H1 (cell line): ENCODE measurements around the gene MUC5AC. TPM values are rescaled to one million over a fixed set of nuclear protein-coding genes. Genes with fewer than 3 reads are reported as not detected.

ENCODE experiments used
- CTCF ChIA-PET: fragments of 300-600 bp; sonication (Branson Sonifier 250); formaldehyde crosslinking; loops from one replicate; lab custom pipeline; 2021; ENCODE audit not compliant: partially characterized antibody; lab: Charles Lee
- POLR2A ChIA-PET: fragments of 300-600 bp; sonication (Branson Sonifier 250); formaldehyde crosslinking; loops from one replicate; lab custom pipeline; 2021; ENCODE audit warnings: inconsistent platforms; ENCODE audit not compliant: partially characterized antibody; lab: Charles Lee
- DNase-seq, 2 experiments: peaks; one replicate each; pipeline versions ENCODE4 v3.0.0 to v3.0.0-alpha.2; 2010 to 2022; ENCODE audit warnings: low spot score in 2 of 2, low read depth in 1 of 2, mixed read lengths in 1 of 2
- FAIRE-seq: peaks from 2 replicates; lab custom pipeline; 2011; peaks lifted over from hg19 to GRCh38; lab: Jason Lieb, UNC
- H2AFZ ChIP-seq: 2 replicates; pipeline ENCODE4 v1.8.1; 2012; ENCODE audit warnings: low read length, inconsistent platforms
- H2AK5ac ChIP-seq: 2 replicates; pipeline ENCODE4 v1.6.1; 2013; ENCODE audit warnings: low read depth, low read length
- H2BK120ac ChIP-seq: replicated peaks from 2 replicates; pipeline ENCODE3; 2013; ENCODE audit warnings: low read depth, low read length, inconsistent platforms
- H2BK12ac ChIP-seq: 2 replicates; pipeline ENCODE4 v1.6.1; 2013; ENCODE audit warnings: low read depth, low read length
- H2BK15ac ChIP-seq: 2 replicates; pipeline ENCODE4 v1.6.1; 2013; ENCODE audit warnings: low read length
- H2BK20ac ChIP-seq: 2 replicates; pipeline ENCODE4 v1.6.1; 2013; ENCODE audit warnings: low read length
- H2BK5ac ChIP-seq: 2 replicates; pipeline ENCODE4 v1.6.1; 2013; ENCODE audit warnings: low read depth, low read length
- H3K14ac ChIP-seq: 2 replicates; pipeline ENCODE4 v1.6.1; 2013; ENCODE audit warnings: inconsistent platforms; ENCODE audit not compliant: insufficient read length
- H3K18ac ChIP-seq: 2 replicates; pipeline ENCODE4 v1.6.1; 2013; ENCODE audit warnings: low read length; ENCODE audit errors: extremely low read depth
- H3K23ac ChIP-seq: 2 replicates; pipeline ENCODE4 v1.6.1; 2013; ENCODE audit warnings: inconsistent platforms; ENCODE audit not compliant: insufficient read length
- H3K23me2 ChIP-seq: 2 replicates; pipeline ENCODE4 v1.6.1; 2013; ENCODE audit warnings: low read depth, low read length
- H3K27ac ChIP-seq: 2 replicates; pipeline ENCODE4 v1.6.1; 2011; ENCODE audit warnings: low read depth, low read length, inconsistent platforms
- H3K27me3 ChIP-seq, 4 experiments: replicated peaks in 1 of 4; 1 replicate in 1 of 4; 2 replicates in 3 of 4; pipeline versions ENCODE4 v1.6.1 to v1.8.1; 2011 to 2013; ENCODE audit warnings: low read length in 3 of 4, mild to moderate bottlenecking in 3 of 4, inconsistent platforms in 2 of 4, mixed read lengths in 2 of 4, moderate library complexity in 1 of 4; ENCODE audit not compliant: control insufficient read depth in 3 of 4, insufficient read depth in 3 of 4; ENCODE audit errors: extremely low read depth in 1 of 4
- H3K36me3 ChIP-seq, 4 experiments: 2 replicates each; pipeline versions ENCODE4 v1.6.1 to v1.8.1; 2011 to 2013; ENCODE audit warnings: mild to moderate bottlenecking in 4 of 4, low read length in 3 of 4, moderate library complexity in 2 of 4, control low read depth in 1 of 4, inconsistent platforms in 1 of 4; ENCODE audit not compliant: insufficient read depth in 4 of 4, control insufficient read depth in 2 of 4
- H3K4ac ChIP-seq: replicated peaks from 2 replicates; pipeline ENCODE3; 2013; ENCODE audit warnings: low read length, low read depth, mixed read lengths, inconsistent platforms; ENCODE audit not compliant: insufficient read length
- H3K4me1 ChIP-seq, 4 experiments: replicated peaks in 1 of 4; 1 replicate in 1 of 4; 2 replicates in 3 of 4; pipeline versions ENCODE4 v1.6.1 to v1.8.1; 2011 to 2013; ENCODE audit warnings: low read length in 3 of 4, inconsistent platforms in 2 of 4, mixed read lengths in 1 of 4; ENCODE audit not compliant: insufficient read depth in 4 of 4, control insufficient read depth in 3 of 4
- H3K4me2 ChIP-seq, 2 experiments: 2 replicates each; pipeline versions ENCODE4 v1.6.1 to v1.8.1; 2011 to 2013; ENCODE audit warnings: low read depth in 2 of 2, low read length in 2 of 2, control low read depth in 1 of 2, inconsistent platforms in 1 of 2, mild to moderate bottlenecking in 1 of 2; ENCODE audit not compliant: insufficient read depth in 1 of 2
- H3K4me3 ChIP-seq, 4 experiments: fragments of 200-600, 300-600 bp in 1 of 4; sonication (generic), shearing (Covaris generic), sonication (Bioruptor Twin) in 1 of 4; 2 replicates each; pipeline versions ENCODE4 v1.5.1 to v1.8.1; 2011 to 2016; ENCODE audit warnings: low read length in 4 of 4, low read depth in 3 of 4, control low read depth in 2 of 4, inconsistent platforms in 2 of 4, mild to moderate bottlenecking in 2 of 4, mixed read lengths in 1 of 4, moderate library complexity in 1 of 4; ENCODE audit not compliant: insufficient read depth in 2 of 4; ENCODE audit errors: extremely low read depth in 1 of 4
- H3K56ac ChIP-seq: replicated peaks from 2 replicates; pipeline ENCODE3; 2013; ENCODE audit warnings: low read depth, mild to moderate bottlenecking, mixed read lengths, low read length, inconsistent platforms; ENCODE audit not compliant: insufficient read length
- H3K79me1 ChIP-seq: 2 replicates; pipeline ENCODE4 v1.6.1; 2013; ENCODE audit warnings: low read depth, low read length, control low read depth
- H3K79me2 ChIP-seq, 2 experiments: 2 replicates each; pipeline versions ENCODE4 v1.6.1 to v1.8.1; 2012 to 2013; ENCODE audit warnings: low read length in 2 of 2, mild to moderate bottlenecking in 2 of 2, inconsistent platforms in 1 of 2; ENCODE audit not compliant: insufficient read depth in 2 of 2, control insufficient read depth in 1 of 2
- H3K9ac ChIP-seq, 4 experiments: replicated peaks in 1 of 4; 1 replicate in 1 of 4; 2 replicates in 3 of 4; pipeline versions ENCODE4 v1.6.1 to v1.8.1; 2011 to 2013; ENCODE audit warnings: low read depth in 3 of 4, low read length in 3 of 4, control low read depth in 2 of 4, mild to moderate bottlenecking in 2 of 4, moderate library complexity in 2 of 4, inconsistent platforms in 1 of 4; ENCODE audit errors: extremely low read depth in 1 of 4
- H3K9me3 ChIP-seq, 2 experiments: 2 replicates each; pipeline versions ENCODE4 v1.6.1 to v1.8.1; 2012 to 2013; ENCODE audit warnings: mild to moderate bottlenecking in 2 of 2, moderate library complexity in 2 of 2, control low read depth in 1 of 2, inconsistent platforms in 1 of 2, low read depth in 1 of 2, low read length in 1 of 2, mixed read lengths in 1 of 2; ENCODE audit not compliant: insufficient read depth in 2 of 2
- H4K20me1 ChIP-seq, 2 experiments: replicated peaks in 1 of 2; 2 replicates each; pipeline versions ENCODE3 to v1.8.1; 2011 to 2013; ENCODE audit warnings: inconsistent platforms in 2 of 2, low read length in 2 of 2, mild to moderate bottlenecking in 1 of 2; ENCODE audit not compliant: insufficient read depth in 2 of 2, control insufficient read depth in 1 of 2
- H4K5ac ChIP-seq: 2 replicates; pipeline ENCODE4 v1.6.1; 2013; ENCODE audit warnings: low read length, low read depth, mixed read lengths, inconsistent platforms; ENCODE audit not compliant: insufficient read length
- H4K8ac ChIP-seq: 2 replicates; pipeline ENCODE4 v1.8.0; 2013; ENCODE audit warnings: mild to moderate bottlenecking, moderate library complexity, low read length, inconsistent platforms; ENCODE audit not compliant: insufficient read depth; ENCODE audit errors: extremely low read depth
- H4K91ac ChIP-seq: replicated peaks from 2 replicates; pipeline ENCODE3; 2013; ENCODE audit warnings: low read length, mixed read lengths, inconsistent platforms; ENCODE audit not compliant: insufficient read length
- SAP30 ChIP-seq: fragments of 300-600 bp; sonication (generic); IDR thresholded peaks from 2 replicates; pipeline ENCODE4 v1.7.1; 2012; ENCODE audit warnings: low read length, moderate library complexity, mild to moderate bottlenecking, inconsistent platforms; ENCODE audit not compliant: insufficient read depth, insufficient replicate concordance
- WGBS, 2 experiments: shearing (Covaris generic) in 1 of 2; methylation state at CpG; one replicate each; pipeline versions ENCODE4 v1.1.6 to v1.1.7; 2013 to 2015; ENCODE audit warnings: low lambda C conversion rate in 2 of 2, mixed read lengths in 2 of 2, inconsistent platforms in 1 of 2, low coverage in 1 of 2, missing lambda C conversion rate in 1 of 2; ENCODE audit not compliant: insufficient replicate concordance in 2 of 2, insufficient coverage in 1 of 2, insufficient read length in 1 of 2; ENCODE audit errors: extremely low coverage in 1 of 2, missing lambda C conversion rate in 1 of 2; 5-methylcytosine and 5-hydroxymethylcytosine counted together
- polyA plus RNA-seq, 7 experiments: library from polyadenylated mRNA; depleted of rRNA in 3 of 7; stranded (reverse) in 5 of 7; unstranded in 2 of 7; fragments of >200 nt in 5 of 7; fragments of 200-250 nt in 2 of 7; gene quantifications; 1 replicate in 5 of 7; 2 replicates in 1 of 7; 4 replicates in 1 of 7; pipeline versions ENCODE4 v1.2.1 to v1.2.3, GENCODE V29; 2011 to 2013; ENCODE audit warnings: missing spikeins in 2 of 7, mixed read lengths in 2 of 7
- total RNA-seq: library from RNA; stranded (reverse); fragmentation: NEBNext Ultra II Directional; extraction: Animal tissue kit (Norgen Biotek cat#: 25700); gene quantifications from 2 replicates; pipeline ENCODE4 v1.2.1, GENCODE V29; 2021

Gene MUC5AC
- total and polyA plus RNA-seq, 2 of the 8 experiments (the other 6 are each of a cell fraction or from before 2014, with no cell fraction given) = not detected

GRCh38 chr11:1221848-1222311, 64.1 kb downstream of the MUC5AC start:
- H2BK12ac ChIP-seq = no peak overlapping the region

More at GRCh38 chr11:1221848-1222311, 64.1 kb downstream of the MUC5AC start:
- Histone ChIP-seq H2AFZ (no peak overlapping the region), H3K79me1 (no peaks in the 10 kb centered on the region), H3K23me2 (no peaks in the 10 kb centered on the region), H3K4ac (no peak overlapping the region), H2AK5ac (no peak overlapping the region), H3K18ac (no peak overlapping the region), H3K23ac (no peak overlapping the region), H3K27me3 (no peaks in the 10 kb centered on the region; a peak in 1 of 7 replicates), H2BK120ac (no peak overlapping the region), H2BK20ac (no peak overlapping the region), H3K14ac (no peak overlapping the region), H3K4me1 (peaks cover 0 to 11% (median 5%) of the 10 kb centered on the region in 4 experiments; a peak in 6 of 7 replicates), H4K91ac (no peak overlapping the region), H3K4me3 (no peak overlapping the region), H3K36me3 (no peaks in the 10 kb centered on the region), H2BK5ac (no peak overlapping the region), H3K27ac (no peak overlapping the region), H2BK15ac (no peak overlapping the region), H3K56ac (no peak overlapping the region), H3K9ac (no peak overlapping the region), H4K20me1 (no peaks in the 10 kb centered on the region), H3K79me2 (no peaks in the 10 kb centered on the region), H4K8ac (no peak overlapping the region), H3K4me2 (no peak overlapping the region), H3K9me3 (no peaks in the 10 kb centered on the region; a peak in 1 of 4 replicates), H4K5ac (no peak overlapping the region)
- ChIA-PET CTCF (interaction anchor here (0.6 to 1.8 kb wide), 2 partner anchors 19 to 293 kb away, joined by 3 to 5 read pairs; no protein-coding TSS in a partner anchor), POLR2A (interaction anchor here (0.6 kb wide), 1 partner anchor 371 kb away, joined by 4 read pairs; no protein-coding TSS in a partner anchor)
- TF ChIP-seq SAP30 = no peak
- DNase-seq (peak in 1 of 2 experiments; percentile 39), FAIRE-seq (no peak)
- 93% methylated on average over 17 of the region's 23 CpGs; no CpG with 5 or more reads in 1 of the 2 experiments for WGBS, 2 experiments
